HG03280 (cell line): ENCODE data around the gene CNOT1.
"Not testable (repeated sequence)": the region's sequence is repeated elsewhere in the genome, so short reads cannot be mapped to it uniquely, and the experiment has no call there.

Experiments used
- ATAC-seq: cut with Tn5 transposase; IDR thresholded peaks from one replicate; pipeline ENCODE4 v1.9.1; 2021; ENCODE audit warnings: mild to moderate bottlenecking, moderate library complexity; ENCODE audit not compliant: unreplicated experiment

CNOT1 gene

GRCh38 chr16:58503863-58504688, 125.5 kb downstream of the CNOT1 start:
- no peak for ATAC-seq

GRCh38 chr16:58503166-58503862, 126.3 kb downstream of the CNOT1 start:
- ATAC-seq, result no peak

- ATAC-seq, result no peak
These were observed 127.3 kb downstream of the CNOT1 start for GRCh38 chr16:58502217-58502921.

- ATAC-seq, result no peak
These were observed 128.1 kb downstream of the CNOT1 start for GRCh38 chr16:58501242-58502131.

GRCh38 chr16:58500430-58501241, 129.0 kb downstream of the CNOT1 start:
- ATAC-seq, result no peak

GRCh38 chr16:58499615-58500351, 129.8 kb downstream of the CNOT1 start, which contains the start of gene NDRG4:
Gene NDRG4, plus strand, starts transcription at chr16:58500143. Its CDS starts 106 bp downstream, at chr16:58500249.
- ATAC-seq, result no peak

GRCh38 chr16:58499092-58499511, 130.5 kb downstream of the CNOT1 start:
- no peak for ATAC-seq

- ATAC-seq, result no peak
These were observed 131.1 kb downstream of the CNOT1 start for GRCh38 chr16:58498341-58499091.

GRCh38 chr16:58497935-58498334, 131.7 kb downstream of the CNOT1 start:
- no peak for ATAC-seq

- ATAC-seq, result no peak
These were observed 132.2 kb downstream of the CNOT1 start for GRCh38 chr16:58497468-58497867.

- peak; percentile 12 for ATAC-seq
These were observed 133.9 kb downstream of the CNOT1 start for GRCh38 chr16:58495521-58496331.

- peak; percentile 60 for ATAC-seq
These were observed 134.6 kb downstream of the CNOT1 start for GRCh38 chr16:58494981-58495520.

- no peak for ATAC-seq
These were observed 135.7 kb downstream of the CNOT1 start for GRCh38 chr16:58493756-58494431.

- no peak for ATAC-seq
These were observed 136.9 kb downstream of the CNOT1 start for GRCh38 chr16:58492735-58493134.

GRCh38 chr16:58492066-58492465, 137.6 kb downstream of the CNOT1 start:
- no peak for ATAC-seq

GRCh38 chr16:58490539-58490938, 139.1 kb downstream of the CNOT1 start:
- ATAC-seq, result not testable (repeated sequence)

GRCh38 chr16:58490065-58490464, 139.6 kb downstream of the CNOT1 start:
- no peak for ATAC-seq
